DND-41 (cell line): ENCODE data around the gene HIPK4.

Experiments
- ATAC-seq: fragments of 200-7000 bp; cut with Tn5 transposase; 3 replicates; pipeline ENCODE4 v1.9.1; 2021; ENCODE audit warnings: low read depth; ENCODE audit not compliant: insufficient read depth
- DNase-seq: peaks from one replicate; pipeline ENCODE4 v3.0.0-alpha.2; 2020
- H2AFZ ChIP-seq: 2 replicates; pipeline ENCODE4 v1.6.0; 2012; ENCODE audit warnings: low read depth, low read length
- H3K27ac ChIP-seq: 2 replicates; pipeline ENCODE4 v1.5.1; 2012; ENCODE audit warnings: low read length, inconsistent platforms
- H3K27me3 ChIP-seq: fragments of 200-600 bp; sonication (generic); 2 replicates; pipeline ENCODE4 v1.6.0; 2012; ENCODE audit warnings: low read length, mild to moderate bottlenecking, inconsistent platforms; ENCODE audit not compliant: insufficient read depth, poor library complexity
- H3K36me3 ChIP-seq: 2 replicates; pipeline ENCODE4 v1.5.1; 2012; ENCODE audit warnings: low read length, inconsistent platforms; ENCODE audit not compliant: insufficient read depth
- H3K4me1 ChIP-seq: 2 replicates; pipeline ENCODE4 v1.5.1; 2012; ENCODE audit warnings: mild to moderate bottlenecking, low read length; ENCODE audit not compliant: insufficient read depth
- H3K4me2 ChIP-seq: 2 replicates; pipeline ENCODE4 v1.6.0; 2012; ENCODE audit warnings: mild to moderate bottlenecking, moderate library complexity, low read length, inconsistent platforms; ENCODE audit not compliant: insufficient read depth
- H3K4me3 ChIP-seq, 2 experiments: fragments of 200-600 bp in 1 of 2; shearing (Covaris generic) in 1 of 2; 2 replicates each; pipeline ENCODE4 v1.5.1; 2012 to 2016; ENCODE audit warnings: inconsistent platforms in 2 of 2, low read length in 2 of 2, mild to moderate bottlenecking in 2 of 2, low read depth in 1 of 2, moderate library complexity in 1 of 2
- H3K79me2 ChIP-seq: 2 replicates; pipeline ENCODE4 v1.6.0; 2012; ENCODE audit warnings: low read length, inconsistent platforms; ENCODE audit not compliant: insufficient read depth
- H3K9ac ChIP-seq: 2 replicates; pipeline ENCODE4 v1.6.0; 2012; ENCODE audit warnings: low read depth, mild to moderate bottlenecking, inconsistent platforms, low read length, moderate library complexity
- H3K9me3 ChIP-seq: 2 replicates; pipeline ENCODE4 v1.5.1; 2012; ENCODE audit warnings: low read length, moderate library complexity, mild to moderate bottlenecking, inconsistent platforms; ENCODE audit not compliant: insufficient read depth, severe bottlenecking
- H4K20me1 ChIP-seq: 2 replicates; pipeline ENCODE4 v1.6.0; 2012; ENCODE audit warnings: low read length; ENCODE audit not compliant: insufficient read depth
- EZH2 ChIP-seq: IDR thresholded peaks from 3 replicates; pipeline ENCODE4 v1.6.1; 2012; ENCODE audit warnings: borderline replicate concordance, low read depth, mild to moderate bottlenecking, moderate library complexity, low read length, inconsistent platforms; ENCODE audit not compliant: severe bottlenecking
- TF ChIP-seq, protein P1 (sequence below): IDR thresholded peaks from 2 replicates; pipeline ENCODE4 v1.5.1; 2012; ENCODE audit warnings: borderline replicate concordance, low read length, moderate library complexity, mild to moderate bottlenecking; ENCODE audit not compliant: poor library complexity, severe bottlenecking; ENCODE audit errors: extremely low read depth

The HIPK4 gene

DNA sequence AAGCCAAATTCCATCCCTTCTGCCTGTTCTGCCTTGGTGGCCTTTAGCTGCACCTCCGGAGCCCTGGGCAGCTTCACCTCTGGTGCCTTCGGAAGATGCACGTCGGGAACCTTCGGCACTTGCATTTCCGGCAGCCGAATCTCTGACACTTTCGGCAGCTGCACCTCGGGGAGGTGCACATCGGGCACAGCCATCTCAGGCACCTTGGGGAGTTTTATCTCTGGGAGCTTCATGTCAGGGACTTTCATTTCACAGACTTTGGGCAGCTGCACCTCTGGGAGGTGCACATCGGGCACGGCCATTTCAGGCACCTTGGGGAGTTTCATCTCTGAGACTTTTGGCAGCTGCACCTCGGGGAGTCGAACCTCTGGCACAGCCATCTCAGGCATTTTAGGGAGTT is 6.0 kb upstream of the HIPK4 start:
- no peak for ATAC-seq
- Histone ChIP-seq H3K4me3 (no peak overlapping the region), H3K27ac (no peak overlapping the region), H3K9ac (no peak overlapping the region), H3K4me2 (no peak overlapping the region), H3K4me1 (no peaks in the 10 kb centered on the region), H3K9me3 (no peaks in the 10 kb centered on the region), H3K36me3 (no peaks in the 10 kb centered on the region), H4K20me1 (no peaks in the 10 kb centered on the region), H3K79me2 (no peaks in the 10 kb centered on the region), H2AFZ (no peak overlapping the region), H3K27me3 (no peaks in the 10 kb centered on the region)
- no peak for DNase-seq
- TF ChIP-seq, protein P1, sequence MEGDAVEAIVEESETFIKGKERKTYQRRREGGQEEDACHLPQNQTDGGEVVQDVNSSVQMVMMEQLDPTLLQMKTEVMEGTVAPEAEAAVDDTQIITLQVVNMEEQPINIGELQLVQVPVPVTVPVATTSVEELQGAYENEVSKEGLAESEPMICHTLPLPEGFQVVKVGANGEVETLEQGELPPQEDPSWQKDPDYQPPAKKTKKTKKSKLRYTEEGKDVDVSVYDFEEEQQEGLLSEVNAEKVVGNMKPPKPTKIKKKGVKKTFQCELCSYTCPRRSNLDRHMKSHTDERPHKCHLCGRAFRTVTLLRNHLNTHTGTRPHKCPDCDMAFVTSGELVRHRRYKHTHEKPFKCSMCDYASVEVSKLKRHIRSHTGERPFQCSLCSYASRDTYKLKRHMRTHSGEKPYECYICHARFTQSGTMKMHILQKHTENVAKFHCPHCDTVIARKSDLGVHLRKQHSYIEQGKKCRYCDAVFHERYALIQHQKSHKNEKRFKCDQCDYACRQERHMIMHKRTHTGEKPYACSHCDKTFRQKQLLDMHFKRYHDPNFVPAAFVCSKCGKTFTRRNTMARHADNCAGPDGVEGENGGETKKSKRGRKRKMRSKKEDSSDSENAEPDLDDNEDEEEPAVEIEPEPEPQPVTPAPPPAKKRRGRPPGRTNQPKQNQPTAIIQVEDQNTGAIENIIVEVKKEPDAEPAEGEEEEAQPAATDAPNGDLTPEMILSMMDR, result no peak
- no peak for TF ChIP-seq EZH2

DNA sequence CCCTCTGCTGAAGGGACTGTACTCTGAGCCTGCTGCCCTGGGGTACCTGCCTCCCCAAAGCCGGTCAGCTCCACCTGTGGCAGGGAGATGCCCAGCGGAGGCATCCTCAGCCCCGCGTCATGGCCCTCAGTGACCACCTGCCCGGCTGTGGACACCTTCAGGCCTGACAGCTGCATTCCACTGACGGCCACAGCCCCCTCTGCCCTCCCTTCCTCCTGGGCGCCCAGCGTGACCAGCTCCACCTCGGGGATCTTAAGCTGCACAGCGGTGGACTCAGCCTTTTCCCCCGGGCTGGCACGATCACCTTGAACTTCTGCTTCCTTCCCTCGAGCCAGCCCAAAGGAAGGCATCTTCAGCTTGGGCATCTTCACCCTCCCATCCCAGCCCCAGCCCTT is 4.8 kb upstream of the HIPK4 start:
- H3K36me3 ChIP-seq, result no peaks in the 10 kb centered on the region
- no peaks in the 10 kb centered on the region for H4K20me1 ChIP-seq
- H3K4me3 ChIP-seq, result no peak overlapping the region
- DNase-seq (no peak), ATAC-seq (no peak)
- H3K27ac ChIP-seq, result no peak overlapping the region
- no peak overlapping the region for H3K4me2 ChIP-seq
- no peak overlapping the region for H2AFZ ChIP-seq
- H3K79me2 ChIP-seq, result no peaks in the 10 kb centered on the region
- H3K9me3 ChIP-seq, result no peaks in the 10 kb centered on the region
- no peaks in the 10 kb centered on the region for H3K27me3 ChIP-seq
- H3K4me1 ChIP-seq, result no peaks in the 10 kb centered on the region
- TF ChIP-seq EZH2, result no peak
- TF ChIP-seq, protein P1, result no peak
- no peak overlapping the region for H3K9ac ChIP-seq

DNA sequence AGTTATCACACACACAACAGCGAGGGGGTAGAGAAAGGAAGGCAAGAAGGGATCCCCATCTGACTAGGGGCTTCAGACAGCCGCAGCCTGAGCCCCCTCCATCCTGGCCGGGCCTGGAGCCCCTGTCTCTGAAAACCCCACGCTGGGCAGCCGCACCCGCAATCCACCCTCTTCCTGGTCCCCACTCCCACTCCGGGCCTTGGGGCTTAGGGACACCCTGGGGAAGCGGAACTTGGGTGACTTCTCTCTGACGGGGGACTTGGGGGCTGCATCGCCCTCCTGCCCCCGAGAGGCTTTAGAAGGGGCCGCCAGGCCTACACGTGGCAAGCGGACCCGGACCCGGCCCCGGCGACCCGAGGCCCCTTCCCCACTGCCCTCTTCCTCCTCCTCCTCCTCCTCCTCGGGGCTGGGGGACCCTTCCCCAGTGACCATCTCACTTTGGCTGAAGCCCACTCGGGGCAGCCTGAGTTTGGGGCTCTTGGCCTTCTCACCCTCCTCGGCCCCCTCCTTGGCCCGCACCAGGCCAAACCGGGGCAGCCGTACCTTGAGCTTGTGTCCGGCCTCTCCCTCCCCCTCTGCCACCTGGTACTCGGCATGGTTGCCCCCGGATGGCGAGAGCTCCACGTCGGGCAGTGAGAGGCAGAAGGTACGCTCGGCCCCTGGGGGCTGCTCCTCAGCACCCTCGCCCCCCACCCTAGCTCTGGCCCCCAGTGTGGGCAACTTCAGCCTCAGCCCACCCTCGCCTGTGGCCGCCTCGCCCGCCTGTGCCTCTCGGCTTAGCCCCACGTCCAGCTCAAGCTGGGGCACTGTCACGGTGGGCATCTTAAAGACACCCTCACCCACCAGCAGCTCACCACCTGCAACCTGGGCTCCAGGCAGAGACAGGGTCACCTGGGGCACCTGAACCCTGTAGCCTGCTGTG is 4.2 kb upstream of the HIPK4 start:
- Histone ChIP-seq H2AFZ (no peak overlapping the region), H3K9me3 (no peaks in the 10 kb centered on the region), H3K4me1 (no peaks in the 10 kb centered on the region), H3K4me2 (no peak overlapping the region), H3K79me2 (no peaks in the 10 kb centered on the region), H3K27me3 (no peaks in the 10 kb centered on the region), H3K36me3 (no peaks in the 10 kb centered on the region), H3K4me3 (no peak overlapping the region), H3K27ac (no peak overlapping the region), H3K9ac (no peak overlapping the region), H4K20me1 (no peaks in the 10 kb centered on the region)
- DNase-seq, result no peak
- no peak for TF ChIP-seq EZH2
- TF ChIP-seq, protein P1, result no peak
- ATAC-seq, result no peak
